ENCODE data around the gene PRKAR1B.

The PRKAR1B gene

DNA sequence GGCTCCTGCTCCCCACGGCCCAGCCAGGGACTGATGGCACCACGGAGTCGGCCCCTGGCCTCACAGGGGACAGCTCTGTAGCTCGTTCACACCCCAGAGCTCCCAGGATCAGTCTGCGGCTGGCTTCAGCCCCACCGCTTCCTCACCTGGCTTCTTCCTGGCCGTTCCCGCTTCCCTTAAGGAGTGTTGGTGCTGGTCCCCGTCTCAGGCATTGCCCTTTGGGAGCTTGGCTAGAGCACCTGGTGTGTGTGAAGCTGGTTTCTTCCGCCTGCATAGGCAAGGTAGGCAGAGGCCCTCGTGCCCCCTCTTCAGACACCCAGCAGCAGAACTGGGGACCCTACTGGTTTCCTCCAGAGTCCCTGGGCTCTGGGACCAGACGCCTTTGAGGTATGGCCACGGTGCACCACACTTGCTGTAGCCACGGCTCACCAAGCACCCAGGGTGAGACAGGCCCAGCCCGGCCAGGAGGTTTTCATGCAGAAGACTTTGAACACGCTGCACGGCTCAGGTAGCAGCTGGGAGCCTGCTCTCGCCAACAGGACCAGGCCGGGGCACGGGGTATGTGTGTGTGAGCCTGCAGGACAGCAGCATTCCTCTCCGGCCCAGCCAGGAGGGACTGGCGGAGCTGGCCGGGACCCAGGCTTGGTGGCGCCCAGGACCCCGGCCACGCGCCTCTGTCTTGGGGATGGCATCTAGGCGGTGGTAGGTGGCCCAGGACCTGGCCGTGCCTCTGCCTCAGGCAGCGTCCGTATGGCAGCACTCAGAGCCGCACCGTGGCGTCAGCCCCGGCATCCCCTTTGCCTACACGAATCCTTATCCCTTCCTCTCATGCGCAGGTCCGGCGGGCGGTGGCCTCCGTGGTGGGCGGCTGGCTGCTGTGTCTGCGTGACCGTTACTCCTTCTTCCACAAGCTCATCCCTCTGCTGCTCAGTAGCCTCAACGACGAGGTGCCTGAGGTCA is 13.2 kb upstream of the PRKAR1B start:
- no peak for DNase-seq

DNA sequence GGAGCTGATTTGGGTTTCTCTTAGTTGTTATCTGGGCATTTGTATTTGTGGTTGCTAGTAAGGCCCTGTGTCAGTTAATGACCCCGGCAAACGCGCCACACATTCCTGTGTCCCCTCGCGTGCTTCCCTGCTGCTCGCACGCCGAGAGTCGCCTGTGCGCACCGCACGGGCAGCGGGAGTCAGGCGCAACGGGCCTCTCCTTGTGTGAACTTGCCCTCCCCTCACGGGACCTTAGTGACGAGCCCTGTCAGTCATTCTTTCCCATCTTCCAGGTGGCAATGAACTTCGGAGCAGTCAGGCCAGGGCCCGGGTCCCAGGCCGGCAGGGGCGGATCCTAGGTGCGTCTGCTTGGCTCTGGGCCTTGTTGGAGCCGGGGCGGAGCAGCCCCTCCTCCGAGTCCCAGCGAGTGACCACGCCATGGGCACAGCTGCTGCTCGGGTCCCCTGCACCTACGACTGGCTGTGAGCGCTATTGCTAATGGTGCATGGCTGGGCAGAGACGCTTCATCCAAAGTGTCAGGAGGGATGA is 12.4 kb upstream of the PRKAR1B start:
- DNase-seq = no peak

DNA sequence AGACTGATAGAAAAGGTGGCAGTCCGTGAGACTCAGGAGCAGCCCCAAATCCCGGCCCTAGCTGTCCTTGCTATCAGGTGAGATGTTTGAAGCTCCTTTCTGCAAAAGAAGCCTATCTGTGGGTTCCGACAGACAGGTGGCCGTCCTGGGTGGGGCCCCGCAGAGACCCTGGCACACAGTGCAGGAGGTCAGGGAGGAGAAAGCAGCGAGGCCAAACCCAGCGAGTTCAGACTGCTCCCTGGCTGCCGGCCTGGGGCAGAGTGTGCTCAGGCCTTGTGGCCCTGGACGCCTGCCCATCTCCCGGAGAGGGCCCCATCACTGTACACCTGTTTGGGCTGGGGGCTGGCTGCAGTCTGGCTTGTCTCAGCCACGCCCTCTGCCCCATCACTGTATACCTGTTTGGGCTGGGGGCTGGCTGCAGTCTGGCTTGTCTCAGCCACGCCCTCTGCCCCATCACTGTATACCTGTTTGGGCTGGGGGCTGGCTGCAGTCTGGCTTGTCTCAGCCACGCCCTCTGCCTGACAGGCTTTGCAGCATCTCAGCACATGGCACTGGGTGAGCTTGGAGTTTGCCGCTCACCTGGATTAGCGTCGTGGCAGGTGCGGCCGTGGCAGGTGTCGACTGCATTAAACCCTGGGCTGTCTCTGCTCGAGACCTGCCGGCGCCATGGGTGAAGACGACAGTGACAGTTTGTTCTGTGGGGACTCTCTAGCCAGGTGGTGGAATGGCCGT is 11.8 kb upstream of the PRKAR1B start:
- DNase-seq = no peak

DNA sequence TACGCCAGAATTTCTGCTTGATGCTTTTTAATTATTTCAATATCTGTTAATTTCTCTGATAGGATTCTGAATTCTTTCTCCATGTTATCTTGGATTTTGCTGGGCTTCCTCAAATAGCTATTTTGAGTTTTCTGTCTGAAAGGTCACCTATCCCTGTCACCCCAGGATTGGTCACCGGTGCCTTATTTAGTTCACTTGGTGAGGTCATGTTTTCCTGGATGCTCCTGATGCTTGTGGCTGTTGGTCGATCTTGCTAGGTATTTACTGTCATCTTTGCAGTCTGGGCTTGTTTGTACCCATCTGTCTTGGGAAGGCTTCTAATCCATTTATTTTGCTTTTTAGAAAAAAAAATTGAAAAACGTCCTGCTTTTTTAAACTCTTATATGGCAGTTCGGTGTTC is 11.2 kb upstream of the PRKAR1B start:
- no peak for DNase-seq

DNA sequence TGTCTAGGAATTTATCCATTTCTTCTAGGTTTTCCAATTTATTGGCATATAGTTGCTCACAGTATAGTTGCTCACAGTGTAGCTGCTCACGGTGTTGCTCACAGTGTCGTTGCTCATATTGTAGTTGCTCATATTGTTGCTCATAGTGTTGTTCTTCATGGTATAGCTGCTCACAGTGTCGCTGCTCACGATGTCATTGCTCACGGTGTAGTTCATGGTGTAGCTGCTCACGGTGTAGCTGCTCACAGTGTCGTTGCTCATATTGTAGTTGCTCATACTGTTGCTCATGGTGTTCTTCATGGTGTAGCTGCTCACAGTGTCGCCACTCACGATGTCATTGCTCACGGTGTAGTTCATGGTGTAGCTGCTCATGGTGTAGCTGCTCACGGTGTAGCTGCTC is 7.7 kb upstream of the PRKAR1B start:
- no peak for DNase-seq

DNA sequence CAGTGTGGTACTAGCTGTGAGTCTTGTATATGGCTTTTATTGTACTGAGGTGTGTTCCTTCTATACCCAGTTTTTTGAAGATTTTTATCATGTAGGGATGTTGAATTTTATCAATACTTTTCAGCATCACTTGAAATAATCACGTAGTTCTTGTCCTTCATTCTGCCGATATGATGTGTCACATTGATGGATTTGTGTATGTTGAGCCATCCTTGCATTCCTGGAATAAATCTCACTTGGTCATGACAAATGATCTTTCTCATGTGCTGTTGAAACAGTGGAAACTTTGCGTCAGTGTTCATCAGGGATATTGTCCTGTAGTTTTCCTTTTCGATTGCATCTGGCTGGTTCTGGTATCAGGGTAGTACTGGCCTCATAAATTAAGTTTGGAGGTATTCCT is 7.1 kb upstream of the PRKAR1B start:
- no peak for DNase-seq

DNA sequence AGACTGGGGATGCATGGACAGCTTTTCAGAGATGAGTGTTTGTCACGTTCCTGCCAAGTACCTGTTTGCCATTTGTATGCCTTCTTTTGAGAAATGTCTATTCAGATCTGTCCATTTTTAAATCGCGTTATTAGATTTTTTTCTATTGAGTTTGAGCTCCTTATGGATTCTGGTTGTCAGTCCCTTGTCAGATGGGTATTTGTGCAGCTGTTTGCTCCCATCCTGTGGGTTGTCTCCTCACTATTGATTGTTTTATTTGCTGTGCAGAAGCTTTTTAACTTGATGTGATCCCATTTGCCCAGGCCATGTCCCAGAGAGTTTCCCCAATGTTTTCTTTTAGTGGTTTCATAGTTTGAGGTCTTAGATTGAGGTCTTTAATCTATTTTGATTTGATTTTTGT is 5.5 kb upstream of the PRKAR1B start:
- DNase-seq = no peak

DNA sequence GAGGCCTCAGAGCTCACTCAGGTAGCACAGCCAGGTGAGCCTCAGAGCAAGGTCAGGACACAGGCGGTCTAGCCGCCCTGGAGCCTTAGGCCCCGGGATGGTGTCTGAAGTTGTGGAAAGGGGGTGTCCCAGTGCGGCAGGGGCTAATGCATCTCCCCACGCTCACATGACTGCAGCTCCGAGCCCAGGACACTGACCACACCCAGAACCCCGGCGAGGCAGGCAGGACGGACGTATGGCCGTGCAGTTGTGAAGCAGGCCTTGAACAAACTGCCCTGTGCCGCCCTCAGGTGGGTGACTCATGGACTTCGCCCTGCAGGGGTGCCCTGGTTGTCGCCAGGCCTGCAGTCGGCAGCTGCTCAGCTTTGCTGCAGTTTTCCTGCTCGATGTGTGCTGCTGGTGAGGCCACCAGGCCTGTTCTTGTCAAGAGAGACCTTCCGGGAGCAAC is 5.0 kb upstream of the PRKAR1B start:
- no peak for DNase-seq

DNA sequence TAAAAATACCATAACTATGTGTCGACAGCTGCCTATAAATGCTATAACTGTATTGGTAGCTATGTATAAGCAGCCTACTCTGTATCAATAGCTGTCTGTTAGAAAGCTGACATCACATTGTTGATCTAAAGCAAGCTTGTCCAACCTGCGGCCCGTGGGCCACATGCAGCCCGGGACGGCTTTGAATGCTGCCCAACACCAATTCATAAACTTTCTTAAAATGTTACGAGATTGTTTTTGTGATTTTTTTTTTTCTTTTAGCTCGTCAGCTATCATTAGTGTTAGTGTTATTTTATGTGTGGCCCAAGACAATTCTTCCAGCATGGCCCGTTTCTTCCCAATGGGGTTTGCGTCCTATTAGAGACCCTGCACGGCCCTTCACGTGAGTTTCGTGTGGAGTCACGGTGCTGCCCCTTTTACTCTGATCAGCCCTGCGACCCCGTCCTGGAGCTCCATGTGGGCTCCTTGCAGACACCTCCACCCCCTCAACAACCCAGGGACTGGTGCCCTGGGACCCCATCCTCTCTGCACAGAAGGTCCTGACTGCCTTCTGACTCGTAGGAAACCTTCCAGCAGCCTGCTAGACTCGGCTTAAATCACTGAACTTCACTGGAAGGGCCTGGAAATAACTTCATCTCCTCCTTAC is 4.5 kb upstream of the PRKAR1B start:
- DNase-seq = no peak

DNA sequence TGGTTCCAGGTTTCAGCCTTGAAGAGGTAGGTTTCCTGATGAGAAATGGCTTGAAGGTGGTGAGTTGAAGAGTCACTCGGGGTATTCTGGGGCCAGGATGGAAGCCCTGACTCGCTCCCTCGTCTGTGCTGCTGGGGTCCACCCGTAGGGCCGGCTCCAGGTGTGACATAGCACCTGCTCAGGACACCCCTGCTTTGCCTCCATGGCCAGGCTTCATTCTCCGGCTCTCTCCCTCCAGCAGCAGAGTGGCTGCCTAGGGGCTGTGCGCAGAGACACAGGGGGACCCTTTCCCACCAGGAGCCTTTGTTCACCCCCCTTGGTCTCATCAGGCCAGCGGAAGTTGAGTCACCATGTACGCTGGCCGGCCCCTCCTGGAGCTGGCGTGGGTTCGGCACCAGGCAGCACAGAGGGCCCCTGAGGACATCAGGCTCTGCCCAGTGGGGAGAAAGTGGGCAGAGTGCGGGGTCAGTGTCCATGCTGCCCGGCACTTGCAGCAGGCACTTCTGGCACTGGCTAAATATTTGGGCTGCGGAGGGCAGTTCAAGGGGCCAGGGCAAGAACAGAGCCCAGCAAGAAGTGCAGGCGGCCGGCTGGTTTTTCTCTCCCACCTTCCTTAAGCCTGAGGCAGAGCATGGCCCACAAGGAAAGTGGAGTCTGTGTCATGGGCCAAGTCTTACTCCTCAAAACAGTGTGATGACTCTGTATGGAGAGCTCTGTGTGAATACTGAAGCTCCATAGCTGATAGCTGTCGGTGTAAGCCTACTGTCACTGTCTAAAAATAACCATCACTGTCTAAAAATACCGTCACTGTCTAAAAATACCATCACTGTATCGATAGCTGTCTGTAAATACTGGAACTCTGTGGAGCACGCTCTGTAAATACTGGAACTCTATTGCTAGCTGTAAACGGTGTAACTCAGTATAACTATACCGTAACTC is 3.7 kb upstream of the PRKAR1B start:
- no peak for DNase-seq

DNA sequence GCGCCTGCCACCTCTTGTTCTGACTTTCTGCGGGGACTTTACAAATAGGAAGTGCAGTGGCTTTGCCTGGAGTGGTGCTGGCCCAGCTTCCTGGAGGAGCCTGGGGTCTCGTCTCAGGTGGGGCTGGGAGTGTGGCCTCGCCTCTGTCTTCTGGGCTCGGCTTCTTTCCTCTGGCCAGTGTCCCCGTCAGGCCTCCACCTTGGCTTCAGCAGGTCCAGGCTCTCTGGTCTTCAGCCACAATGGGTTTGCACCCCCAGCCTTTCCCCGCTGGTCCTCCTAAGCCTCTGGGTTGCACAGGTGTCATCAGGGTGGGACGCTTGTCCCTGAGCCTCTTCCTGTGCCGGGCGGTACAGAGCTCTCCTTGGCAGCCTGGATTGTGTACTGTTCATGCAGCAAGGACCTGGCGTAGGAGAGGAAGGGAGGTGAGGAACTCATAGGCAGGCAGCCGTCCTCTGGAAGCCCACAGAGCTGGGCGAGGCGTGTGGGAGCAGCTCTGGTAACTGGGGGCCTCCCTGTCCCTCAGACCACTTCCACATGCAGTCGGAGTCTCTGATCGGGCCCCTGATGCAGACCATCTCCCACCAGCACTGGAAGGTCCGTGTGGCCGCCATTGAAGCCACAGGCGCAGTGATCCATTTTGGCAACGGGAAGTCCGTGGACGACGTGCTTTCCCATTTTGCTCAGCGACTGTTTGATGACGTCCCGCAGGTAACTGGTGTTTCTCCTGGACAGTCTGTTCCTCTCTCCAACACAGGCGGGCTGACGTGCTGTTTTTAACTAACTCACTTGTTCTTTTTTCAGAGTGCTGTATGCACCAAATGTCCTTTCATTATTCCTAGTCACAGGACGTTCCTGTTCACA is 2.3 kb upstream of the PRKAR1B start:
- no peak for DNase-seq

DNA sequence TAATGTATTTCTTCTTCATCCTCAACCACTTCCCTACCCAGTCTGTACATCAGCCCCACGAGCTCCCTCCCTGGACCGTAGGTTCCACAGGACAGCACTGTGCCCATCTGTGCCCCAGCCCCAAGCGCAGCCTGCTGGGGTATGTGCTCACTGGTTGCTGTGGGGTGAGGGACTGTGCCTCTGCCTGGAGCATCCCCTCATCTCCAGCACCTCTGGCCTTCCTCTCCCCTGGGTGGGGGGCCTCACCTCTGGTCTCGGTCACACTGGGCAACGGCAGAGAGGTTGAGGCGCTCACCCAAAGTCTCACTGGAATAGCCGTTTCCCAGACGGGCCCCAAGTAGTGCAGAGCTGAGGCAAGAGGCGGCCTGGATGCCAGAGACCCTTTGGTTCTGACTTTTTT is 1.5 kb upstream of the PRKAR1B start:
- DNase-seq = no peak

DNA sequence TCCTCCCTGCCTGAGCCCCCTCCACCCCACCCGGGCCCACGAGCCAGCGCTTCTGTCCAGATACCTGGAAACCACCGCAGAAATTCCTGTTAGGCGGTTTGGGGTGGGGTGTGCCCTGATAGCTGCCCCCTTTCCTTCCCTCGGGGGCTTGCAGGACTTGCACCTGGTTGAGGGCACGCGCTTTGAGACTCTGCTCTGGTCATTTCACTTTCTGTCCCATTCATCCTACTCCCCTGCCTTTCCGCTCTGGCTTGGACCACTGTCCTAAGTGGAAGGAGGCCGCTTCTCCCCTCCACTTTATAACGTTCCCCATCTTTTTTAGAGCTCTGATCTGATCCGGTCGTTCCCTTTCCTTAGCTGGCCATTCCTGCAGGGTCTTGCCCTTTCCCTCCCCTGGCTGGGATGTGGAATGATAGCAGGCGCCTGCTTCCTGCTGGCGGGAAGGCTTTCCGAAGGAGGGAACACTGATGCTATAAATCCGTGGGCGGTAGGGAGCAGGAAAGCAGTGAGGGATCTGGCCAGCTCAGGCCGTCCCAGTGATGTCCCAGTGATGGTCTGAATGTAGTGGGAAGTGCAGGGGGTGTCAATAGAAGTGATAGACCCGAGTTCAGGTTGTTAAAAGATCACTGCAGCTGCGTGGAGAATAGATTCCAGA is 852 bp upstream of the PRKAR1B start:
- no peak for DNase-seq

DNA sequence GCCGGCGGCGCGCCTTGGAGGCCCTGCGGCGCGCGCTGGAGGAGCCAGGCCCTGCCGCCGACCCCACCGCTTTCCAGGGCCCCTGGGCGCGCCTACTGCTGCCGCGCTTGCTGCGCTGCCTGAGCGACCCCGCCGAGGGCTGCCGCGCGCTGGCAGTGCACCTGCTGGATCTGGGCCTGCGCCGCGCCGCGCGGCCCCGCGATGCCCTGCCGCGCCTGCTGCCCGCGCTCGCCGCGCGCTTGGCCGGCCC is 302 bp downstream of the PRKAR1B start:
- DNase-seq = no peak

DNA sequence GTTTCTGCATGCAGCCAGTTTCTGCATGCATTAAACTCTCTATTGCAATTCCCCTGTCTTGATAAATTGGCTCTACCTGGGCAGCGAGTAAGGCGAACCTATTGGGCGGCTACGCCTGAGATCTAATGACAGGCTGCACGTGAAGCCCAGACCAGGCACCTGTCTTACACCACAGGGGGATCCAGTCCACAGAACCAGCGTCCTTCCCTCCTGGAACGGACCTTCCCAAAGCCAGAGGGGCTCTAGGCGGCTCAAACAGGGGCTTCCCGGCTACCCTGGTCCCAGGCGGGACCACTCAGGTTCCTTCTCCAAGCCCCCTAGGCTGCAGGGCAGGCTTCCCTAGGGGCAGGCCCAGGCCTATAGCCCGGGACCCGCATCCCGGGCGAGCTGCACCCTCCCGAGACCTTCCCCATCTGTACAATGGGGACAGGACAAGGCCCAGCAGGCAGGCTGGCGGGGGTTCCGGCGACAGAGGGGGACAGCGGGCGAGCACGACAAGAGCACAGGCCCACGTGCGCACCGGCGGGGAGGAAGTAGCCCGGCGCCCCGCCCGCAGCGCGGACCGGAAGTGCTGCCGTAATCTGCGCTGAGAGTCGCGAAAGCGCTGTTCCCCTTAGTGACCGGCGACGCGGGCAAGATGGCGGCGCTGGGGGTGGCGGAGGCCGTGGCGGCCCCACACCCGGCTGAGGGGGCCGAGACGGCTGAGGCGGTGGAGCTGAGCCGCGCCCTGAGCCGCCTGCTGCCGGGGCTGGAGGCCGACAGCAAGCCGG is 812 bp downstream of the PRKAR1B start, which contains the start of gene DNAAF5:
Gene DNAAF5, plus strand, starts transcription at position 616 of the 770 bp plus-strand sequence. Its CDS starts 22 bp downstream, at position 638.
- DNase-seq = peak; percentile 51

DNA sequence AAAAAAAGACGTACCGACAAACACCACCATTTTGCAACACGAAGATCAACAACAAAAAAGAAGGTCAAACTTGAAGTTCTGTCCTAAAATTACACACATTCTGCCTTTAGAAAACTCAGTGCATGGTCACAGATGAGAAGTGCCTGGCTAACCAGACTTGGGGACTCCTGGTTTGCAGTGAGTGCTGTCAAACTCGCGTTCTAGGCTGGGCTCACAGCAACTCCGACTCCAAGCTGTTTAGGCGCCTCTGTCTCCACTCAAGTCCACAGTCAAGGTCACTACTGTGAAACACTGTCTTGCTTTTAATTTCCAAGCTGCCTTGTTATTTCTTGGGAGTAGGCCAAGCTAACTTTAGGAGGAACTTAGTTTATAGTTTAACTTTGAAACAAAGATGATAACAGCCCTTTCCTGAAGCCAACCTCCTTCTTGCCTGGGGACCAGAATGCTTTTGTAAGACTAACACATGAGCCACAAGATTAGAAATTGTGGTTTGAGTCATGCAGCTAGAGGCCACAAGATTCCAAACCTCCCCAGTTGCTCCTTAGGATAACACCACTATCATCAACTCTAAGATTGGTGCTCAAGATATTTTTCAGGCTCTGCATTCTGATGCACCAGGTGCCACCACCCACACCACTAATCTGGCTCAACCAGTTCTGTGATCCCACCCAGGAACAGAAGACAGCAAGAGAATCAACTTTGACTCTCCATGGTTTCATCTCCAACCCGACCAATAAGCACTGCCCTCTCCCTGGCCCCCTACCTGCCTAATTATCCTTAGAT is 1.7 kb downstream of the PRKAR1B start:
- no peak for DNase-seq

DNA sequence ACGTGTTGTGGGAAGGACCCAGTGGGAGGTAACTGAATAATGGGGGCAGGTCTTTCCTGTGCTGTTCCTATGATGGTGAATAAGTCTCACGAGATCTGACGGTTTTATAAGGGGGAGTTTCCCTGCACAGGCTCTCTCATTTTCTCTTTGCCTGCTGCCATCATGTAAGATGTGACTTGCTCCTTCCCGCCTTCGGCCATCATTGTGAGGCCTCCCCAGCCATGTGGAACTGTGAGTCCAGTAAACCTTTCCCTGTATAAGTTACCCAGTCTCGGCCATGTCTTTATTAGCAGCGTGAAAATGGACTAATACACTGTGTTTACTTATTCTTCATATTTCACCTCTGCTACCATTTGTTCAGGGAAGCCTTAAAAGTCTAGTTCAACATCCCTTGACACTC is 2.8 kb downstream of the PRKAR1B start:
- no peak for DNase-seq

DNA sequence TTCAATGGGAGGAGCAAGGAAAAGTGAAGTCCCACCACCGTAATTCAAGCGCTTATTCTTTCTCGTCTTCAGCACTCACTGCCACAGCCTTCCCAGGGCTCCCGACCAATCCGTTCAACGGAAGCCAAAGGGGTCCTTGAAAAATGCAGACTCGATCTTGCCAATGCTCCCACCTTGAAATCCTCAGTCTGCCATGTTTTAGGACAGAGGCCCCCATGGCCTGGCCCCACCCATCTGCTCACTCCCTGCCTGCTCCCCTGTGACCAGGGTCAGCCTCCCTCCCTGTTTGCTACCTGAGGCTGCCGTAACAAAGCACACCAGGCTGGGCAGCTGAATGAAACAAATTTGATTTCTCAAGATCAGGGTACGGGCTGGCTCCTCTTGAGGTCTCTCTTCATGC is 3.5 kb downstream of the PRKAR1B start:
- no peak for DNase-seq

DNA sequence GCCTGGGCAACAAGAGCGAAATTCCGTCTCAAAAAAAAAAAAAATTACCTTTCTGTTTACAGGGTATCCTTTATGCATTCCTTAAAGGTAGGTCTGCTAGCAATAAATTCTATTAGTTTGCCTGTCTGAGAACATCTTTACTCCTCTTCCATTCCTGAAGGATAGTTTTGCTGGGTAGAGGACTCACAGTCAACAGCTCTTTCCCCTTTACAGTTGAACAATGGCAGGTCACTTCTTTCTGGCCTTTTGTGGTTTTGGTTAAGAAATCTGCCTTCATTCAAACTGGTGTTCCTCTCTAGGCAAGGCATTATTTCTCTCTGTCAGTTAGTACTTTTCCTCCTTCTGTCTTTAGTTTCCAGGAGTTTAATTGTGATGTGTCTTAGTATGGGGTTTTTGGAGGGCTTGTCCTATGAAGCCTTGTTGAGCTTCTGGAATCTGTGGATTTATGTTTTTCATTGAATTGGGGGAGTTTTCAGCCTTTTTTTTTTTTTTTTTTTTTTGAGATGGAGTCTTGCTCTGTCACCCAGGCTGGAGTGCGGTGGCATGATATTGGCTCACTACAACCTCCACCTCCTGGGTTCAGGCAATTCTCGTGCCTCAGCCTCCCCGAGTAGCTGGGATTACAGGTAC is 5.3 kb downstream of the PRKAR1B start:
- no peak for DNase-seq

Measured in NCI-H1048 (cell line).